ENCODE results near the gene WDR6.

WDR6 gene

GRCh38 chr3:49026536-49026935 lies 19.3 kb downstream of the WDR6 start:
- DNase-seq = no peak

- no peak for DNase-seq
These were observed 20.4 kb downstream of the WDR6 start for GRCh38 chr3:49027634-49028033.

GRCh38 chr3:49028298-49028672 lies 21.1 kb downstream of the WDR6 start:
- DNase-seq = no peak

DNA sequence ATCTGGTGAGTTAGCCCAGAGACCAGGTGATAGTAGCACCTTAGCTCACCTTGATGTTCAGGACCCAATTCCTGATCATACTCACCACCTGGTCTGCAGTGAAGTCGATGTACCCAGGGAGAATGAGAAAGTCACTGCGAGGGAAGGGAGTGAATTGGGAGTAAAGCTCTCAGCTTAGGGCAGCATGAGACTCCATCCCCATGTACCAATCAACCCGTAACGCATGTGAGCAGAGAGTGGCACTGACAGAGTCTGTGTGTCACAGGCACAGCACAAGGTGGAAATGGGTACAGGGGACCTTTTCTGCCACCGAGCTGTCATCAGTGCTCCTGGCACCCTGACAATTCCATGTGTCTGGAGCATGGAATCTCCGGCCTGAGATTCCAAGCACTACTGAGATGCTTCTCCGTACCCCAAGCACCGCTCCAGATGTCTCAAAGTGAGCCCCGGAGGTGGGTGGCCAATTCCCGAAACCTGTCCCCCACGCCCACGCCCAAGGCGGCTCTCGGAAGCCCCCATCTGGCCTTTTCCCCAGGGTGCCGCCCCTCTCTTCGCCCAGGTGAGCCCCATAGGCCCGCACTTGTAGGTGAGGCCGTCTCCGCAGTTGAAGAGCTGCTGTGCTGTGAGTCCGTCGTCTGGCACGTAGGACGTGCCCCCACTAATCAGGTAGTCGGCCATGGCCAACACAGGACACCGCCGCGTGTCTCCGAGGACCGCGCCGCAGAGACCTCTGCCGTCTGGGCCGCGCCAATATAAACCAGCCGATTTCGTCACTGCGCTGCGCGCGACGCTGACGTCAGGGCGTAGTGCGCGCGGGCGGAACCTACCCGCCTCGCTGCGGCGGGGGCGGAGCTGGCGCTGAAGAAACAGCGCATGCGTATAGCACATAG lies 21.7 kb downstream of the WDR6 start, which contains the start of gene IMPDH2:
Gene IMPDH2, minus strand, starts transcription at position 726 of the 890 bp plus-strand sequence. Its CDS starts 48 bp downstream, at position 678.
- peak in 55 of 56 donors; percentile 66 to 97 (median 90) for DNase-seq

DNA sequence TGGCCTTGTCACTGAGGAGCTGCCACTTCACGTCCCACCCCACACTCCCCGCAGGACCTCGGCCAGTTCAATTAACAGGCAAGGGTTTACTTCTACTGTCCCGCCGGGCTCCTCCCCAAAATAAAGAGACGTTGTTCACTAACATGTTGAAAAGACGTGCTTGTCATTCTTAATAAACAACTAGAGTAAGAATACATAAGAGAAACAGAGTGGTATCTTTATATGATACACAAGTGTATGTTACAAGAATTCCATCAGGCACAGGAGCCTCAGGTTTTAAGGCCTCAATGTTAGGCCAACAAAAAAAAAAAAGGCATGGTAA lies 22.3 kb downstream of the WDR6 start:
- no peak for DNase-seq

GRCh38 chr3:49030321-49030720 lies 23.1 kb downstream of the WDR6 start:
- no peak for DNase-seq

DNA sequence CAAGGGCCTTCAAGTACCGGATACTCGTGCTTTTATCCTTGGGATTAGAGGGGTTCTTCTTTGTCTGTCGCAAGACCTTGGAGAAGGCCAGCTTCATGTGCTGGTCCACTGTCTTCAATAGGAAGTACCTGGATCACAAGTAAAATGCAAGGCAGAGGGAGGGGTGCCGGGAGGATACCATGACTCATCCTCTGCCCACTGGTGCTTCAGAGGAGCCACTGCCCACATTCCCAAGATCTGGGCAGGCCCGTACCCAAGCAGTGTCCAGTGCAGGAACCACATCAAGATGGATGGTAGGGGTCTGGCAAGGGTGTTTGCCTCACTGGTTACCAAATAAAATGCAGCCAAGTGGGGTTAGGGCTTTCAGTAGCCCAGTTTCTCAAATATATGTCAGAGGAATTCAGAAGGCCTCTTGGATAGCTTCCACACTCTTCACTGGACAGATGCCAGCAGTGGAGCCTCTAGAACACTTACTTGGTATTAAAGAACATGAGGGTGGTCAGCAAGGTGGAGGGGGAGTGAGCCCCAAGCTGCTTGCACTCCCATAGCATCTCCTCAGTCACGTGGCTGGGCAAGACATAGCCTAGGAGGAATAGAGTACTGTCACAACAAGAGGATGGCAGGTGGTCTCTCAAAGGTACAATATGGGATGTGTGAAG lies 25.6 kb downstream of the WDR6 start:
- no peak for DNase-seq

DNA sequence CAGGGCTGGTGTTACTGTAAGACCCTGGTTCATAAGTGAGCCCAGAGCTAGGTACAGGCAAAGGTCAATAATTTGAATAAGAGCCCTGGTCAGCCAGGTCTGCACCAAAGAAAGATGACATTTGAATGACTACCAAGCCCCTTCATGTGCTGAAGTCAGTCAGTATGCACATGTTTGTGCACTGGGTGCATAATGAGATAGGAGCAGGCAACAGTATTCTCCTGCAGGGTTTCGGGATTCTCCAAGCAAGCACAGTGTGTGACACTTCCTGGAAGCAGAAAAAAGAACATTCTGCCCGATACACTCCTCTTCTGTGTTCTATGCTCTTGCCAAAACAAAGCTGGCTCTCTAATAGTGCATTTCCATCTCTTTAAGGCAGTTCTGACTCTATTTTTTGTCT lies 27.5 kb downstream of the WDR6 start:
- DNase-seq = no peak

GRCh38 chr3:49035281-49035680 lies 28.1 kb downstream of the WDR6 start:
- DNase-seq = no peak

DNA sequence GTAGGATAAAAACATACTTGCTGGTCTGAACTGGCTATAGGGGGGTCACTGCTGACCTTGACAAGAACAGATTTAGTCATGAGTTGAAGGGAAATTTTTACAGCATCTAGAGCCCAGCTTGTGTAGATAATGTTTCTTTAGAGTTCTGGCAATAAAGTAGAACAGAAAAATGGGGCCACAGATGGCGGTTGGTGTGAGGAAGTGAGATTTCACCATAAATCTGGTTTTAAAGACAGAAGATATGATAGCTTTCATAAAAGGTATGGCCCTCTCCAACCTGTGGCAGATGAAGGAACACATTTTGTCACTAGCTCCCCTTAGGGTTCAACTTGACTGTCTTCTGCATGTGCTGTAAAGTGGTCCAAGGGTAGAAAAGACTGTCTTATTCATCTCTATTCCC lies 46.4 kb downstream of the WDR6 start:
- no peak for DNase-seq

DNA sequence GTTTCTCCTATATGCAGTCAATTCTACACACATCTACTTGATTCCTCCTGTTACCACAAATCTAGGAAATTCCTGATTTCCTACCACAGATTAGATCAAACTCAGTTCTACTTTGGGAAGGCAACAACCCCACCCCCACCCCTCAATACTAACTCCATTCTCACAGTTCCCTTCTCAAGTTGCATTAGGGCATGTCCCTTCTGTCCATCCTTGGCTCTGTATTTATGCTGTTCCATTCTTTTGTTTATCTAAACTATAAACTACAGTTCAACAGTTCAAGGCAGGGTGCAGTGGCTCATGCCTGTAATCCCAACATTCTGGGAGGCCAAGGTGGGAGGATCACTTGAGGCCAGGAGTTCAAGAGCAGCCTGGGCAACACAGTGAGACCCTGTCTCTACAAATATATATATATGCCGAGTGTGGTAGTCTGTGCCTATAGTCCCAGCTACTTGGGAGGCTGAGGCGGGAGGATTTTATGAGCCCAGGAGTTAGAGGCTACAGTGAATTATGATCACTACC lies 47.2 kb downstream of the WDR6 start:
- DNase-seq = no peak

DNA sequence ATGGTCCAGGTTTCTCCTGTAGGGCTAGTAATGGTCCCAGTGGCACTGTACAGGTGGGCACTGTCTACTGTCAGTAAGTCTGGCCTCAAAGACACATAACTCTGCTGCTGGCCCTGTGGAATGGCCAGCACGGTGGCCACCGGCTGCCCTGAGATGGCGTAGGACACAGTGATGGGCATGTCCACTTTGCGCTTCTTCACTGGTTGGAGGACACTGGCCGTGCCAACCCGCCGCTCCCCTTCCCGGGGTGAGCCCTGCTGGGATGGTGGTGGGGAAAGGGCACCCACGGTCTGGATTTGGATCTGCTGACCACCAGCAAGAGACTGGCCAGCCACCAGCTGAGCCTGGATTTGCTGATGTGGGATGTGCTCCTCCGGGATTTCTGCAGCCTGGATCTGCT lies 50.1 kb downstream of the WDR6 start:
- DNase-seq = no peak

DNA sequence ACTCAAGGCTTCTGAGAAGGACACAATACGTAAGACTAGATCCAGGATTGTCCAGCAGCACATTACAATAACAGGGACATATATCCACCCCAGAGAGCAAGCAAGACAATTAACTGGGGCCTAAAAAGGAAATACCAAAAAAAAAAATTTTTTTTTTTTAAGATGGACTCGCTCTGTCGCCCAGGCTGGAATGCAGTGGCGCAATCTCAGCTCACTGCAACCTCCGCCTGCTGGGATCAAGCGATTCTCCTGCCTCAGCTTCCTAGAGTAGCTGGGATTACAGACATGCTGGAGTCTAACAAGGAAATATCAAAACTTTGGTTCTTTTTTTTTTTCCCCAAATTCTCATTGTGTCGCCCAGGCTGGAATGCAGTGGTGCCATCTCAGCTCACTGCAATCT lies 50.8 kb downstream of the WDR6 start:
- DNase-seq = no peak

Measured in amygdala (tissue), 56 donors.